Measurements from ENCODE around the gene PDZD4. TPM values are rescaled to one million over a fixed set of nuclear protein-coding genes. Genes with fewer than 3 reads are reported as not detected.

Gene PDZD4
- total RNA-seq, 4 donors from 2014 or later: 3.2 to 7.0 (median 4.5) TPM

DNA sequence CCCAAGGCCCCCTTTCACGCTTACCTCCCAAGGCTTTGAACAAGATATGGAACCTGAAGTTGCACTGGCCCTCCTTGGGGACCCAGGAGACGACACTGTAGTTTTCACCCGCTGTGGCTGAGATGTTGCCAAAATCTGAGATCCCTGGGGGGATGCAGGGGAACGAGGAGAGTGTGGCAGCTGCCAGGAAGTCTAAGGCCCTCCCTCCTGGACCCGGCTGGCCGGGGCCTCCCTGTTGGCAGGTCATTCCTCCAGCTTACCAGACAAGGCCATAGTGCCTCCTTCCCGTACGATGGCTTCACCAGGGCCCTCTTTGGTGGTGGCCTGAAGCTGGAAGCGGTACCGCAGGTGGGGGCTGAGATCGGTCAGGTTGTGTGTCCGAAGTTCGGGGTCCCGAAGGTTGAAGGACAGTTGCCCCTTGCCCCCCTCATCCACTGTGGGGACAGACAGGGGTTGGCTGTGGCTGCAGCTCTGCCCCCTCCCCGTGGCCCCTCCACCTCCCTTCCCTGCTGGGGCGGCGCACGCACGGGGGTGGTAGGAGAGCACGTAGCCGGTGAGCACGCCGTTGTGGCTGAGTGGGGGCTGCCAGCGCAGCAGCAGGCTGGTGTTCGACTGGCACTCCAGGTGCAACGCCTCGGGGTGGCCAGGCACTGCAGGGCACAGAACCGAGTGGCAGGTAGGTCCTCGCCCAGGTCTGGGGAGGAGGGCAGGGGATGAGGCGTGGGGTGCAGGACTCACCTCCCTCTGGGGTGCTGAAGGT is 34.4 kb upstream of the PDZD4 start:
- intact Hi-C loops (cut with DNase I): no loop called here
- no peak for DNase-seq
- Histone ChIP-seq H3K4me3 (replicated peaks in 1 of 3) (no peak overlapping the region), H3K36me3 (no peaks in the 10 kb centered on the region), H3K27ac (no peak overlapping the region), H3K4me1 (no peaks in the 10 kb centered on the region), H3K27me3 (no peaks in the 10 kb centered on the region), H3K9me3 (no peaks in the 10 kb centered on the region)
- TF ChIP-seq POLR2A (IDR thresholded peaks at IDR 0.05) (no peak), CTCF (IDR thresholded peaks at IDR 0.05) (no peak)
- WGBS, 2 donors: 50 to 74% methylated on average over 2 to 9 of the region's 30 CpGs

GRCh38 chrX:153864101-153864500 is 33.8 kb upstream of the PDZD4 start:
- DNase-seq: no peak
- WGBS, 2 donors: 61 to 92% methylated on average over 3 to 5 of the region's 10 CpGs
- TF ChIP-seq POLR2A (IDR thresholded peaks at IDR 0.05): no peak
- TF ChIP-seq CTCF (IDR thresholded peaks at IDR 0.05): no peak
- Histone ChIP-seq H3K27me3 (no peaks in the 10 kb centered on the region), H3K27ac (no peak overlapping the region), H3K4me1 (no peaks in the 10 kb centered on the region), H3K4me3 (replicated peaks in 1 of 3) (no peak overlapping the region), H3K9me3 (no peaks in the 10 kb centered on the region), H3K36me3 (no peaks in the 10 kb centered on the region)
- intact Hi-C loops (cut with DNase I): no loop called here

- H3K4me3 ChIP-seq (replicated peaks in 1 of 3): no peak overlapping the region
- no peaks in the 10 kb centered on the region for H3K36me3 ChIP-seq
- H3K27ac ChIP-seq: no peak overlapping the region
- no peak for DNase-seq
- intact Hi-C loops (cut with DNase I): no loop called here
- WGBS, 2 donors: 43 to 67% methylated on average over 2 to 4 of the region's 28 CpGs
- no peak for TF ChIP-seq POLR2A (IDR thresholded peaks at IDR 0.05)
- TF ChIP-seq CTCF (IDR thresholded peaks at IDR 0.05): no peak
- H3K4me1 ChIP-seq: no peaks in the 10 kb centered on the region
- no peaks in the 10 kb centered on the region for H3K9me3 ChIP-seq
- H3K27me3 ChIP-seq: no peaks in the 10 kb centered on the region
Measured at GRCh38 chrX:153863251-153863991, 33.1 kb upstream of the PDZD4 start.

- no peaks in the 10 kb centered on the region for H3K27me3 ChIP-seq
- intact Hi-C loops (cut with DNase I): no loop called here
Measured at GRCh38 chrX:153862369-153863250, 32.3 kb upstream of the PDZD4 start.

More at GRCh38 chrX:153862369-153863250, 32.3 kb upstream of the PDZD4 start:
- no peaks in the 10 kb centered on the region for H3K4me1 ChIP-seq
- WGBS, 2 donors: 40 to 64% methylated on average over 2 to 6 of the region's 22 CpGs
- no peak for DNase-seq
- no peak overlapping the region for H3K27ac ChIP-seq
- H3K36me3 ChIP-seq: no peaks in the 10 kb centered on the region
- no peaks in the 10 kb centered on the region for H3K9me3 ChIP-seq
- no peak overlapping the region for H3K4me3 ChIP-seq (replicated peaks in 1 of 3)
- TF ChIP-seq POLR2A (IDR thresholded peaks at IDR 0.05) (no peak), CTCF (IDR thresholded peaks at IDR 0.05) (no peak)

Data from thyroid gland (tissue), 4 donors.